Thymus (tissue), 14 donors: ENCODE data around the gene MMP10. TPM values are rescaled to one million over a fixed set of nuclear protein-coding genes. Genes with fewer than 3 reads are reported as not detected.

Source experiments
- DNase-seq, 9 donors: peaks; one replicate each; pipeline ENCODE4 v3.0.0-alpha.2; 2013; ENCODE audit warnings: low spot score in 9 of 9, low read depth in 6 of 9, missing footprints in 1 of 9
- H3K27ac ChIP-seq, 2 donors: one replicate each; pipeline ENCODE4 v1.5.1; 2013; ENCODE audit warnings: control low read depth in 1 of 2, low read depth in 1 of 2, low read length in 1 of 2, mild to moderate bottlenecking in 1 of 2, moderate library complexity in 1 of 2
- H3K27me3 ChIP-seq, 2 donors: one replicate each; pipeline ENCODE4 v1.5.1; 2013; ENCODE audit warnings: low read length in 1 of 2; ENCODE audit not compliant: control insufficient read depth in 2 of 2, insufficient read depth in 1 of 2
- H3K36me3 ChIP-seq, 2 donors: one replicate each; pipeline ENCODE4 v1.5.1; 2013; ENCODE audit warnings: low read length in 1 of 2, mild to moderate bottlenecking in 1 of 2, moderate library complexity in 1 of 2; ENCODE audit not compliant: control insufficient read depth in 2 of 2, insufficient read depth in 2 of 2
- H3K4me1 ChIP-seq, 2 donors: one replicate each; pipeline ENCODE4 v1.5.1; 2013; ENCODE audit warnings: low read length in 2 of 2; ENCODE audit not compliant: control insufficient read depth in 2 of 2, insufficient read depth in 2 of 2
- H3K4me3 ChIP-seq, 2 donors: one replicate each; pipeline ENCODE4 v1.5.1; 2013; ENCODE audit warnings: low read length in 2 of 2, control low read depth in 1 of 2, mild to moderate bottlenecking in 1 of 2
- H3K9me3 ChIP-seq, 2 donors: one replicate each; pipeline ENCODE4 v1.5.1; 2013; ENCODE audit warnings: low read length in 1 of 2, mild to moderate bottlenecking in 1 of 2; ENCODE audit not compliant: control insufficient read depth in 2 of 2, insufficient read depth in 1 of 2
- WGBS: extraction: QIAGEN DNeasy Blood & Tissue Kit; methylation state at CpG from one replicate; pipeline ENCODE4 v1.1.7; 2013; 5-methylcytosine and 5-hydroxymethylcytosine counted together
- long read RNA-seq, 10 donors: transcript quantifications; one replicate each; lab custom pipeline, GENCODE V29; 2026
- polyA plus RNA-seq: library from polyadenylated mRNA; stranded (reverse); fragments of 200-250 nt; gene quantifications from one replicate; pipeline ENCODE4 v1.2.3, GENCODE V29; 2013
- total RNA-seq: library from RNA; stranded (reverse); fragments of 120-200 nt; gene quantifications from one replicate; pipeline ENCODE4 v1.2.4, GENCODE V29; 2013
- donor health status: healthy.

MMP10 gene
- total RNA-seq (0.52 TPM), polyA plus RNA-seq (23.8 TPM)
- long read RNA-seq, donor 1, result 0 reads
- long read RNA-seq, donor 2, result 0 reads
- long read RNA-seq, donor 3, result 0 reads
- long read RNA-seq, donor 4, result 0 reads
- long read RNA-seq, donor 5, partial matches to known transcripts, result 0 of 1 reads
- long read RNA-seq, donor 5, other reads (novel, unspliced or antisense), result 0 of 1 reads
- long read RNA-seq, donor 6, result 0 reads
- long read RNA-seq, donor 7, result 0 reads
- long read RNA-seq, donor 8, result 0 reads
- long read RNA-seq, donor 9, result 0 reads
- long read RNA-seq, donor 10, result 0 reads

DNA sequence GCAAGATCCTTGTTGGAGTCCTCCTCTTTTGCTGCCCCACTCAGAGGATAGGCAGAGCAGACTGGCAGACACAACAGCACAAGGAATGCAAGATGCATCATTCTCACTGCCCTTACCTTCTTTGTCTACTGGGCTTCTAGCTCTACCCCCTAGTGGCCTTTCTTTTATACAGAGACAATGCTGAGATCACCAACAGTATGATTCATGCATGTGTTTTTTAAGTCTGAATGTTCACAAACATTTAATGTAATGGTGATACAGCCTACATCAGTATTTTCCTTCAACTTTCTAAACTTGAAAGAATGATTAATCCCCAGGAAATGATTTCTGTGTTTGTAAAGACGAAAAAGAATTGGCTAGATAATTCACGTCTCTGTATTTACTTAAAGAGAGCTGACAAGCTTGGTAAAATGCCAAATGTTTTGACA is at the start of gene MMP10:
MMP10 (minus strand) TSS at position 138 of the 428 bp plus-strand sequence; CDS start at position 101, 37 bp downstream.
- H3K27ac ChIP-seq, result no peak within 1 kb of the TSS
- no peak within 1 kb of the TSS for H3K4me3 ChIP-seq
- H3K9me3 ChIP-seq, result no peaks in the 10 kb centered on the region
- H3K4me1 ChIP-seq, result no peaks in the 10 kb centered on the region
- no peaks in the 10 kb centered on the region for H3K27me3 ChIP-seq
- H3K36me3 ChIP-seq, result no peaks in the 10 kb centered on the region
- DNase-seq, result no peak
- WGBS, result 50% methylated on average over 2 of the region's 2 CpGs

DNA sequence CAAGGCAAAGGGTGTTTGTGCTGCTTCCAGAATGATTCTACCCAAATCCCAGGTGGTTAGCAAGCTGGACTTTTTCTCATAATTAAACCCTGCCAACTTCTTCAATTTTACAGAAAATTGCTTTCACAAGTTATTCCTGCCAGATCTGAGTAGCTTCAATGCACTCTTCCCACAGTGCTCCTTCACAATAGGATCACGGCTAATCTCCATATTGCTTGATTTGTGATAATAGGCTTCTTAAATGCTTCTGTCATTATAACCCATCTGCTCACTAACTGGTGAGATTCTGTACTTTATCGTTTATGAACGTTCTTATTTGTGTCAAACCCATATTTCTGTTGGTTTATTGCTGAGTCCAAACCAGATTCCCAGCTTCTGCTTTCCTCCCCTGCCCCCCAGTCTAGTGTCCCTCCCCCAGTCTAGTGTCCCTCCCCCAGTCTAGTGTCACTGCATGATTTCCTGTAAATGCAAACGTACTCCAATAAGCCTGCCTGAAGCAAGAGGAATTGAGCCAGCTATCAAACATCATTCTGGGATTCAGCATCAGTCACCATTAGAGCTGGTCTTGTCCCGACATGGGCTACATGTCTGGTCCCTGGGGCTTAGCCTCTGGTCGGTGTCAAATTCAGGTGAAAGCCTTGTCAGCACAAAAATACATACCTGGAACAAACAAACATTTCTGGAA is 49.0 kb upstream of the MMP10 start:
- H3K27me3 ChIP-seq, result peaks cover 0 to 19% of the 10 kb centered on the region in 2 donors
- H3K9me3 ChIP-seq, result peaks cover 0 to 3% of the 10 kb centered on the region in 2 donors
- no peak for DNase-seq
- WGBS, result 71% methylated on average over 6 of the region's 6 CpGs
- H3K27ac ChIP-seq, result no peak overlapping the region
- no peaks in the 10 kb centered on the region for H3K36me3 ChIP-seq
- H3K4me3 ChIP-seq, result no peak overlapping the region
- no peaks in the 10 kb centered on the region for H3K4me1 ChIP-seq

DNA sequence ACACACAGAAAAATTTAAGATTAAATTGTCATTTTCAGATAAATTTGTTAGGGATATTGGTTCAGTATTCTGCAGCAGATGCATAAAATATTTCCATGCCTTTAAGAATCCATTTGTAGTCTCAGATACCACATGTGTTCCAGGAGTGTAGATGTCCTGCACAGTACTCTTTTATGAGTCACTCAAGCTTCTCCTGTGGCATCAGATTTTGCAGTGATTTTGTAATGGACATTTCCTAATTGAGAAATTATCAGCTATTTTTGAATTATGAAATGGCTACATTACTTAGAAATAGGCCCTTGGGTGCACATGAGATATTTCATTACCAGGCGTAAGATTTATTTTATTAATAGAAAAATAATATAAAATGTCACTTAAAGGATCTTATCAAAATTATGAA is 44.1 kb upstream of the MMP10 start:
- WGBS, result 99% methylated on average over 1 of the region's 1 CpG
- no peak for DNase-seq
- no peaks in the 10 kb centered on the region for H3K4me1 ChIP-seq

DNA sequence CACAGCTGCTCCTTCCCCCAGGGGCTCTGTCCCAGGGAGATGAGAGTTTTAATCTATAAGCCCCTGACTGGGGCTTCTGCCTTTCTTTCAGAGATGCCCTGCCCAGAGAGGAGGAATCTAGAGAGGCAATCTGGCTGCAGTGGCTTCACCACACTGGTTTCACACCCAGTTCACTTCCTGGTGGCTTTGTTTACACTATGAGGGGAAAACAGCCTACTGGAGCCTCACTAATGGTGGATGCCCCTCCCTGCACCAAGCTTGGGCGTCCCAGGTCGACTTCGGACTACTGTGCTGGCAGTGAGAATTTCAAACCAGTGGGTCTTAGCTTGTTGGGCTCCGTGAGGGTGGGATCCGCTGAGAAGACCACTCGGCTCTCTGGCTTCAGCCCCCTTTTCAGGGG is 39.1 kb upstream of the MMP10 start:
- Histone ChIP-seq H3K36me3 (no peaks in the 10 kb centered on the region), H3K27me3 (no peaks in the 10 kb centered on the region), H3K4me3 (no peak overlapping the region), H3K27ac (no peak overlapping the region), H3K4me1 (no peaks in the 10 kb centered on the region), H3K9me3 (no peaks in the 10 kb centered on the region)
- DNase-seq, result no peak
- WGBS, result 70% methylated on average over 6 of the region's 6 CpGs

More for the DNA sequence above, 44.1 kb upstream of the MMP10 start:
- Histone ChIP-seq H3K36me3 (no peaks in the 10 kb centered on the region), H3K9me3 (peaks cover 0 to 3% of the 10 kb centered on the region in 2 donors), H3K4me3 (no peak overlapping the region), H3K27ac (no peak overlapping the region), H3K27me3 (peaks cover 0 to under 1% of the 10 kb centered on the region in 2 donors)

DNA sequence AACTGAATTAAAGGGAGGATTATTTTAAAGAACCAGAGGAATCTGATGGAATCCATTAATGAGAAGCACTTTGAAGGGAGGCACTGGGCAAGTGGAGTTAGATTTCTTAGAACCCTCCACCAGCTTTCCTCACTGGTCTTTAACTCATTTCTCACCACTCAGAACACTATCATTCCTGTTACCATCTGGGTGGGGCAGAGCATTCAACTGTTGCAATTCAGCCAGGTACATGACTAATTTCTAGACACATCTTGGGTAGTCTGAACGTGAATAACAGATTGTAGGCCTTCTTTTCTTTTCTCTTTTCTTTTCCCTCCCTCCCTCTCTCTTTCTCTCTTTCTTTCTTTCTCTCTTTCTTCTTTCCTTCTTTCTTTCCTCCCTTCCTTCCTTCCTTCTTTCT is 33.1 kb upstream of the MMP10 start:
- Histone ChIP-seq H3K27me3 (no peaks in the 10 kb centered on the region), H3K27ac (no peak overlapping the region), H3K36me3 (no peaks in the 10 kb centered on the region), H3K9me3 (no peaks in the 10 kb centered on the region), H3K4me3 (no peak overlapping the region), H3K4me1 (no peaks in the 10 kb centered on the region)
- WGBS, result 89% methylated on average over 1 of the region's 1 CpG
- DNase-seq, result no peak

DNA sequence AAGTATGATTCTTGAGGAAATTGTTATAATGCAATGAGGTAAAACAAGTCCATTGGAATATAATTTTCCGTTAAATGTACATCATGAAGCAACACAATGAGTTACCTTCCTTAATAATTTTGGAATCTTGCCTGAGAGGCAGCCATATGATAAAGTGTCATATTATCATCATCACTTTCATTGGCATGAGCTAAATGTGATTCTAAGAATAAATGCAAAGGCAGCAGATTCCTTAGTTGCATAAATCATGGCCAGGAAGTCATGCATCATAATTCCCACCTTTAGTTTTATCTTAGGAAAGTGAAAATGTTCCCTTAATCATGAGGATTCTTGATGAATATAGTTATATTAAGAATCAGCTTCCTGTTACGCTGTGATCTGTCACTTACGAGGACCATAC is 31.8 kb upstream of the MMP10 start:
- no peaks in the 10 kb centered on the region for H3K4me1 ChIP-seq
- 87% methylated on average over 3 of the region's 3 CpGs for WGBS
- H3K27me3 ChIP-seq, result no peaks in the 10 kb centered on the region
- peaks cover 0 to 3% of the 10 kb centered on the region in 2 donors for H3K9me3 ChIP-seq
- no peak overlapping the region for H3K4me3 ChIP-seq
- no peak for DNase-seq
- H3K27ac ChIP-seq, result no peak overlapping the region
- H3K36me3 ChIP-seq, result no peaks in the 10 kb centered on the region

DNA sequence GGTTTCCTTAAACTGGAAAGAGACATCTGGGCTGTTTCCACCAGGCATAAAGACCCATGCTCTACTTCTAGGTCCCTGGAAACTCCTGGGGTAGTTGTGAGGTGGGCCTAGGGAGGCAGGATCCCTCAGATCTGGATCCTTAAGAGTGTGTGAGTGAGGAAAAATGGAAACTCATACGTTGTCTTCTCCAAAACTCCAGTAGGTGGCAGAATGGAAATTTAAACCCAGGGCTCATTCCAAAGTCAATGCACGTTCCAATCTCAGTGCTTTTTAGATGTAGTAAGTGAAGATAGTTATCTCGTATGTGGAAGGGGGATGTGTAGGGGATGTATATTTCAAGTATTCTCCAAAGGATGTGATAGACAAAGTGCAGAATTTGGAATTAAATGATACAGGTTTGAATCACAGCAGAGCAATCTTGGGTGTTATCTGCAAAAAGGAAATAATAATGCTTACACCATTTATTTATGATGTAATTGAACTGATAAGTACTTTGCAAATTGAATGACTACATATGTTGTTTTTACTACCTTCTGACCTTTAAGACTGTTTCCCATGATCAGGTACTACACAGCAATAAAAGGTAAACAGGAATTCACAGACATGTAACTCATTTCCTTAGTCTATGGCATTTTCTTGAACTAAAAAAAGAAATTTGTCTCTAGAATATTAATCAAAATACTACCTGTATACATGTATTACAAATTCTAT is 30.7 kb upstream of the MMP10 start:
- Histone ChIP-seq H3K27me3 (no peaks in the 10 kb centered on the region), H3K27ac (no peak overlapping the region), H3K36me3 (no peaks in the 10 kb centered on the region), H3K4me3 (no peak overlapping the region), H3K9me3 (peaks cover 0 to 3% of the 10 kb centered on the region in 2 donors), H3K4me1 (no peaks in the 10 kb centered on the region)
- DNase-seq, result no peak
- WGBS, result 21% methylated on average over 3 of the region's 3 CpGs

DNA sequence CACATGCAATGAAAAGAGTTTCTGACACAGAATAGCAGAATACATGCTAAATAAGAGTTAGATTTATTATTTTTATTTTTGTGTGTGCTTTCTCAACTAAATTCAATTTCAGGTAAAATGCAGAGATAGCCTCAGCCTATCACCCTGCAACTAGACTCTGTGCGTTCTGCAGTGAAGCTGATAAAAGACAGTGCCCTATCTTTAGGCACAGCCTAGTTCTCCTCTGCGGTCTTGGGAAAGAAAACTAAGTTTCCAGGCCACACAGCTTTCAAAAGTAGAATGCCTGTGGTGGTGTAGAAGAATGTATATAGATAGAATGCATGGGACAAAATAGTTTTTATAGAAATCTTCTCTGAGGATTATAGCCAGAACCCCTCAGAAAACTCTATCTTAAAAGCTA is 29.5 kb upstream of the MMP10 start:
- WGBS, result 89% methylated on average over 2 of the region's 2 CpGs
- H3K27ac ChIP-seq, result no peak overlapping the region
- no peak for DNase-seq
- H3K27me3 ChIP-seq, result no peaks in the 10 kb centered on the region
- no peaks in the 10 kb centered on the region for H3K36me3 ChIP-seq
- H3K4me1 ChIP-seq, result no peaks in the 10 kb centered on the region
- peaks cover 0 to 3% of the 10 kb centered on the region in 2 donors for H3K9me3 ChIP-seq
- no peak overlapping the region for H3K4me3 ChIP-seq

DNA sequence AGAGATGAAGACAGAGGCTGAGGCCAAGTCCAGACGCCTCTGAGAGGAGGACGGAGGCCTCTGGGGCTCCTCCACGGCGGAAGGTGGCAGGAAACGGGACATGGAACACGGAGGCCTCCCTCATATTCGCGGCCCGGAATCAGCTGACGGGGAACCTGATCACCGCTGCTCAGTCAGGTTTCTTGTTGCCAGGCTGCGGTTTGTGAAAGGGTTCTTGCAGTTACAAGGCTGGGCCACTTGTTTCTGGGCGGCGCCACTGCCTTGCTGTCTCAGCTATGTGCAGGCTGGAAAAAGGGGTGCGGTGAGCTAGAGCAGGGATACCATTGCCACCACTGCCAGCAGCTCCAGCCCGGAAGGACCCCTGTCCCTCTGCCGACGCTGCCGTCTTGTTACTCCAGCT is 27.5 kb upstream of the MMP10 start:
- no peak overlapping the region for H3K27ac ChIP-seq
- peaks cover 0 to 3% of the 10 kb centered on the region in 2 donors for H3K9me3 ChIP-seq
- H3K4me3 ChIP-seq, result no peak overlapping the region
- DNase-seq, result peak in 1 of 9 donors; percentile 11
- 51% methylated on average over 19 of the region's 19 CpGs for WGBS
- H3K4me1 ChIP-seq, result no peaks in the 10 kb centered on the region
- H3K27me3 ChIP-seq, result no peaks in the 10 kb centered on the region
- H3K36me3 ChIP-seq, result no peaks in the 10 kb centered on the region
